HEK293 (cell line): ENCODE measurements around the gene SFMBT2.
A peak's percentile ranks its signal among the peaks of the same experiment; 100 is the strongest.

Source experiments
- CTCF ChIA-PET: fragments of 350-600 bp; formaldehyde crosslinking; extraction: SDS; loops from one replicate; lab custom pipeline; 2021; ENCODE audit warnings: antibody characterized with exemption; lab: Yijun Ruan, JAX
- POLR2A ChIA-PET: fragments of 300-600 bp; formaldehyde crosslinking; extraction: SDS; loops from one replicate; lab custom pipeline; 2020; ENCODE audit warnings: antibody characterized with exemption, inconsistent platforms; lab: Yijun Ruan, JAX
- H3K27ac ChIP-seq: fragments of 200-500 bp; sonication (Bioruptor generic); 2 replicates; pipeline ENCODE4 v1.5.1; 2014; ENCODE audit warnings: low read depth, low read length, control low read depth, inconsistent platforms; ENCODE audit errors: extremely low read depth
- H3K36me3 ChIP-seq, 2 experiments: fragments of 200-500 bp in 1 of 2; sonication (Bioruptor generic) in 1 of 2; 1 replicate in 1 of 2; 2 replicates in 1 of 2; pipeline ENCODE4 v1.5.1; 2014 to 2017; ENCODE audit warnings: inconsistent platforms in 2 of 2, low read length in 2 of 2; ENCODE audit not compliant: control insufficient read depth in 2 of 2, insufficient read depth in 1 of 2
- H3K4me1 ChIP-seq: fragments of 200-500 bp; sonication (Bioruptor generic); 2 replicates; pipeline ENCODE4 v1.5.1; 2014; ENCODE audit warnings: mild to moderate bottlenecking, low read length, inconsistent platforms; ENCODE audit not compliant: control insufficient read depth, insufficient read depth
- H3K4me3 ChIP-seq: 2 replicates; pipeline ENCODE4 v1.5.1; 2011; ENCODE audit warnings: low read depth, mild to moderate bottlenecking, control low read depth, low read length, moderate library complexity
- H3K9me3 ChIP-seq: fragments of 200-500 bp; sonication (Bioruptor generic); 2 replicates; pipeline ENCODE4 v1.5.1; 2014; ENCODE audit warnings: low read depth, low read length, inconsistent platforms; ENCODE audit not compliant: control insufficient read depth, insufficient read depth
- BCL11A ChIP-seq: fragments of 450-650 bp; formaldehyde crosslinking; IDR thresholded peaks from 2 replicates; pipeline ENCODE4 v1.5.1; 2016; ENCODE audit warnings: low read depth, missing biosample characterization, missing genetic modification characterization
- GLI2 ChIP-seq: fragments of 450-650 bp; formaldehyde crosslinking; IDR thresholded peaks from 2 replicates; pipeline ENCODE4; 2017; ENCODE audit warnings: missing biosample characterization, missing genetic modification characterization, low read depth, borderline replicate concordance
- PATZ1 ChIP-seq: fragments of 450-650 bp; formaldehyde crosslinking; IDR thresholded peaks from 2 replicates; pipeline ENCODE4 v1.5.1; 2016; ENCODE audit warnings: missing biosample characterization, missing genetic modification characterization
- SALL2 ChIP-seq: fragments of 450-650 bp; formaldehyde crosslinking; IDR thresholded peaks from 2 replicates; pipeline ENCODE4 v1.5.0; 2017; ENCODE audit warnings: missing biosample characterization, mild to moderate bottlenecking, missing genetic modification characterization, borderline replicate concordance
- SCRT1 ChIP-seq: fragments of 450-650 bp; formaldehyde crosslinking; IDR thresholded peaks from 2 replicates; pipeline ENCODE4 v1.5.1; 2016; ENCODE audit warnings: missing biosample characterization, missing genetic modification characterization, borderline replicate concordance
- TRIM28 ChIP-seq: IDR thresholded peaks from 2 replicates; pipeline ENCODE4 v1.6.1; 2011; ENCODE audit warnings: low read length, control low read depth, borderline replicate concordance
- ZBTB21 ChIP-seq: fragments of 450-650 bp; formaldehyde crosslinking; IDR thresholded peaks from 2 replicates; pipeline ENCODE4 v1.5.1; 2017; ENCODE audit warnings: missing biosample characterization, missing genetic modification characterization
- ZBTB44 ChIP-seq: fragments of 450-650 bp; IDR thresholded peaks from 2 replicates; pipeline ENCODE4 v1.5.1; 2018; ENCODE audit warnings: missing biosample characterization, mild to moderate bottlenecking, missing genetic modification characterization
- ZNF112 ChIP-seq: fragments of 450-650 bp; formaldehyde crosslinking; IDR thresholded peaks from 2 replicates; pipeline ENCODE4 v1.5.0; 2017; ENCODE audit warnings: missing biosample characterization, missing genetic modification characterization
- ZNF138 ChIP-seq: fragments of 450-650 bp; formaldehyde crosslinking; IDR thresholded peaks from 2 replicates; pipeline ENCODE4 v1.5.1; 2016; ENCODE audit warnings: missing biosample characterization, missing genetic modification characterization, borderline replicate concordance
- ZNF157 ChIP-seq: fragments of 450-650 bp; formaldehyde crosslinking; IDR thresholded peaks from 2 replicates; pipeline ENCODE4 v1.5.1; 2016; ENCODE audit warnings: missing biosample characterization, missing genetic modification characterization
- ZNF18 ChIP-seq: fragments of 450-650 bp; formaldehyde crosslinking; IDR thresholded peaks from 2 replicates; pipeline ENCODE4 v1.5.1; 2016; ENCODE audit warnings: missing biosample characterization, missing genetic modification characterization
- ZNF239 ChIP-seq: fragments of 450-650 bp; formaldehyde crosslinking; IDR thresholded peaks from 2 replicates; pipeline ENCODE4 v1.5.1; 2016; ENCODE audit warnings: missing biosample characterization, missing genetic modification characterization
- ZNF341 ChIP-seq: fragments of 450-650 bp; formaldehyde crosslinking; IDR thresholded peaks from 2 replicates; pipeline ENCODE4; 2016; ENCODE audit warnings: low read depth, missing biosample characterization, missing genetic modification characterization
- ZNF501 ChIP-seq: fragments of 450-650 bp; formaldehyde crosslinking; IDR thresholded peaks from 2 replicates; pipeline ENCODE4 v1.5.1; 2016; ENCODE audit warnings: missing biosample characterization, missing genetic modification characterization
- ZNF513 ChIP-seq: fragments of 450-650 bp; IDR thresholded peaks from 2 replicates; pipeline ENCODE4 v1.5.1; 2018; ENCODE audit warnings: missing biosample characterization, missing genetic modification characterization
- ZNF521 ChIP-seq: fragments of 450-650 bp; formaldehyde crosslinking; IDR thresholded peaks from 2 replicates; pipeline ENCODE4 v1.5.1; 2017; ENCODE audit warnings: missing biosample characterization, mild to moderate bottlenecking, missing genetic modification characterization
- ZNF560 ChIP-seq: fragments of 450-650 bp; formaldehyde crosslinking; IDR thresholded peaks from 2 replicates; pipeline ENCODE4 v1.5.1; 2017; ENCODE audit warnings: missing biosample characterization, missing genetic modification characterization, borderline replicate concordance
- ZNF571 ChIP-seq: fragments of 450-650 bp; formaldehyde crosslinking; IDR thresholded peaks from 2 replicates; pipeline ENCODE4 v1.5.0; 2017; ENCODE audit warnings: missing biosample characterization, missing genetic modification characterization
- ZNF670 ChIP-seq: fragments of 450-650 bp; formaldehyde crosslinking; IDR thresholded peaks from 2 replicates; pipeline ENCODE4 v1.5.1; 2016; ENCODE audit warnings: missing biosample characterization, missing genetic modification characterization, low read depth
- ZNF707 ChIP-seq: fragments of 450-650 bp; formaldehyde crosslinking; IDR thresholded peaks from 2 replicates; pipeline ENCODE4 v1.5.1; 2016; ENCODE audit warnings: missing biosample characterization, missing genetic modification characterization
- ZNF830 ChIP-seq: fragments of 450-650 bp; IDR thresholded peaks from 2 replicates; pipeline ENCODE4 v1.5.0; 2018; ENCODE audit warnings: missing biosample characterization, missing genetic modification characterization, low read depth, mild to moderate bottlenecking, moderate library complexity
- ZSCAN4 ChIP-seq: fragments of 450-650 bp; formaldehyde crosslinking; IDR thresholded peaks from 2 replicates; pipeline ENCODE4 v1.5.1; 2017; ENCODE audit warnings: missing biosample characterization, missing genetic modification characterization
- ZXDB ChIP-seq: fragments of 450-650 bp; formaldehyde crosslinking; IDR thresholded peaks from 2 replicates; pipeline ENCODE4 v1.5.1; 2016; ENCODE audit warnings: missing biosample characterization, missing genetic modification characterization

SFMBT2 gene

GRCh38 chr10:7239312-7239985, 171.4 kb downstream of the SFMBT2 start:
- H3K9me3 ChIP-seq: no peaks in the 10 kb centered on the region
- no peak overlapping the region for H3K4me3 ChIP-seq
- peaks cover 0 to 38% of the 10 kb centered on the region in 2 experiments; a peak in 1 of 3 replicates for H3K36me3 ChIP-seq
- POLR2A ChIA-PET: no interaction called here
- TF ChIP-seq ZNF521 (tag by site-specific recombination): no peak
- TF ChIP-seq SCRT1 (tag by site-specific recombination): no peak
- no peak for TF ChIP-seq SALL2
- no peak for TF ChIP-seq ZBTB21 (tag by site-specific recombination)
- TF ChIP-seq ZNF571 (tag by site-specific recombination): no peak
- no peak overlapping the region for H3K27ac ChIP-seq
- CTCF ChIA-PET: no interaction called here
- no peaks in the 10 kb centered on the region for H3K4me1 ChIP-seq

GRCh38 chr10:7235376-7235775, 175.5 kb downstream of the SFMBT2 start:
- Histone ChIP-seq H3K27ac (no peak overlapping the region), H3K4me1 (no peaks in the 10 kb centered on the region), H3K36me3 (peaks cover 0 to 13% of the 10 kb centered on the region in 2 experiments; a peak in 2 of 3 replicates), H3K4me3 (no peak overlapping the region), H3K9me3 (no peaks in the 10 kb centered on the region)
- 0 out of 2 replicates have a peak, but pooled peaks have one; percentile 22 for TF ChIP-seq ZNF157
- TF ChIP-seq ZNF138 (tag by site-specific recombination): no peak
- TF ChIP-seq ZNF501: no peak
- TF ChIP-seq GLI2: no peak
- 0 out of 2 replicates have a peak, but pooled peaks have one; percentile 54 for TF ChIP-seq ZNF239 (tag by site-specific recombination)
- no peak for TF ChIP-seq ZNF560 (tag by site-specific recombination)
- TF ChIP-seq ZXDB (tag by site-specific recombination): no peak
- TF ChIP-seq ZNF707 (tag by site-specific recombination): no peak
- TF ChIP-seq ZNF18 (tag by site-specific recombination): no peak
- no peak for TF ChIP-seq ZNF112 (tag by site-specific recombination)
- TF ChIP-seq PATZ1 (tag by site-specific recombination): no peak
- no peak for TF ChIP-seq ZNF341 (tag by site-specific recombination)
- no peak for TF ChIP-seq ZNF513
- no peak for TF ChIP-seq BCL11A (tag by site-specific recombination)
- no peak for TF ChIP-seq TRIM28
- TF ChIP-seq ZSCAN4: peak; percentile 42
- no peak for TF ChIP-seq ZNF670 (tag by site-specific recombination)
- no peak for TF ChIP-seq ZNF830 (tag by site-specific recombination)
- no peak for TF ChIP-seq ZBTB44 (tag by site-specific recombination)
- POLR2A ChIA-PET: no interaction called here
- CTCF ChIA-PET: interaction anchor here (0.7 kb wide), 1 partner anchor 10 kb away, joined by 3 read pairs; no protein-coding TSS in a partner anchor
